Neural progenitor cell (in vitro differentiated cells): Measurements from ENCODE around the gene C5orf52.

ENCODE experiments used
- EZH2 ChIP-seq: fragments of 200-600 bp; sonication (generic); IDR thresholded peaks from 2 replicates; pipeline ENCODE4 v1.6.1; 2017; ENCODE audit warnings: antibody characterized with exemption, mild to moderate bottlenecking, moderate library complexity
- TF ChIP-seq, protein P1 (sequence below): fragments of 200-600 bp; sonication (generic); IDR thresholded peaks from 2 replicates; pipeline ENCODE4 v1.5.1; 2017; ENCODE audit warnings: antibody characterized with exemption, mild to moderate bottlenecking

DNA sequence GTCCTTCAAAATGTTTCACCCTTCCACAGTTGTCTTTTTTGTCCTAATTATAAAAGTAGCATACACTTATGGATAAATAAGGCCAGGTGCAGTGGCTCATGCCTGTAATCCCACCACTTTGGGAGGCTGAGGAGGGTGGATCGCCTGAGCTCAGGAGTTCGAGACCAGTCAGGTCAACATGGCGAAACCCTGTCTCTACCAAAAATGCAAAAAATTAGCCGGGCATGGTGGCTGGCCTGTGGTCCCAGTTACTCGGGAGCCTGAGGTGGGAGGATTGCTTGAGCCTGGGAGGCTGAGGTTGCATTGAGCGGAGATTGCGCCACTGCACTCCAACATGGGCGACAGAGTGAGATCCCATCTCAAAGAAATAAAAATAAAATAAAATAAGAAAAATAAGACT, 1.6 kb downstream of the C5orf52 start:
- TF ChIP-seq, protein P1, sequence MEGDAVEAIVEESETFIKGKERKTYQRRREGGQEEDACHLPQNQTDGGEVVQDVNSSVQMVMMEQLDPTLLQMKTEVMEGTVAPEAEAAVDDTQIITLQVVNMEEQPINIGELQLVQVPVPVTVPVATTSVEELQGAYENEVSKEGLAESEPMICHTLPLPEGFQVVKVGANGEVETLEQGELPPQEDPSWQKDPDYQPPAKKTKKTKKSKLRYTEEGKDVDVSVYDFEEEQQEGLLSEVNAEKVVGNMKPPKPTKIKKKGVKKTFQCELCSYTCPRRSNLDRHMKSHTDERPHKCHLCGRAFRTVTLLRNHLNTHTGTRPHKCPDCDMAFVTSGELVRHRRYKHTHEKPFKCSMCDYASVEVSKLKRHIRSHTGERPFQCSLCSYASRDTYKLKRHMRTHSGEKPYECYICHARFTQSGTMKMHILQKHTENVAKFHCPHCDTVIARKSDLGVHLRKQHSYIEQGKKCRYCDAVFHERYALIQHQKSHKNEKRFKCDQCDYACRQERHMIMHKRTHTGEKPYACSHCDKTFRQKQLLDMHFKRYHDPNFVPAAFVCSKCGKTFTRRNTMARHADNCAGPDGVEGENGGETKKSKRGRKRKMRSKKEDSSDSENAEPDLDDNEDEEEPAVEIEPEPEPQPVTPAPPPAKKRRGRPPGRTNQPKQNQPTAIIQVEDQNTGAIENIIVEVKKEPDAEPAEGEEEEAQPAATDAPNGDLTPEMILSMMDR: no peak
- TF ChIP-seq EZH2: no peak
